ENCODE results near the gene ENTPD8. TPM values are rescaled to one million over a fixed set of nuclear protein-coding genes. Genes with fewer than 3 reads are reported as not detected.

ENTPD8 gene
- total RNA-seq, 2 experiments from 2014 or later = not detected

DNA sequence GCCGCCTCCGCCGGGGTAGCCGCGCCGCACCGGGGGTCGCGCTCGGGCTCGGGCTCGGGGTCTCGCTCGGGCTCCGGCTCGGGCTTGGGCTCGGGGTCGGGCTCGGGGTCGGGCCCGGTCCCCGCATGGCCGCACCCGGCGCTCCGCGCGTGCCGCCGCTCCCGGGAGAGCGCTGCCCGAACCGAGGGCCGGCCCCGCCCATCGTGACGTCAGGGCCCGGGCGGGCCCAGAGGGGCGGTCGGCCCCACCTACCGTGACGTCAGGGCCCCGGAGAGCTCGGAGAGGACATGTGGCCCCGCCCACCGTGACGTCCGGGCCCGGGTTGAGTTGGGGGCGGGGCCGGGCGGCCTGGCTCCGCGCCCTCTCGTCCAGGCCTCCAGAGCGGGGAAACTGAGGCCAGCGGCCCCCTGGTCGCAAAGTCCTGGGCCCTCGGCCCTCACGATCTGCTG, 18.0 kb upstream of the ENTPD8 start, which contains the start of gene NSMF:
TSS of gene NSMF (minus strand) at position 183 of the 449 bp plus-strand sequence. CDS start 232 bp downstream, outside the sequence.
- peaks cover 42% of the 10 kb centered on the region for H3K4me1 ChIP-seq (ENCODE audit: insufficient read depth, low read length, poor library complexity, severe bottlenecking)
- DNase-seq (ENCODE audit: low spot score) = peak; percentile 94

DNA sequence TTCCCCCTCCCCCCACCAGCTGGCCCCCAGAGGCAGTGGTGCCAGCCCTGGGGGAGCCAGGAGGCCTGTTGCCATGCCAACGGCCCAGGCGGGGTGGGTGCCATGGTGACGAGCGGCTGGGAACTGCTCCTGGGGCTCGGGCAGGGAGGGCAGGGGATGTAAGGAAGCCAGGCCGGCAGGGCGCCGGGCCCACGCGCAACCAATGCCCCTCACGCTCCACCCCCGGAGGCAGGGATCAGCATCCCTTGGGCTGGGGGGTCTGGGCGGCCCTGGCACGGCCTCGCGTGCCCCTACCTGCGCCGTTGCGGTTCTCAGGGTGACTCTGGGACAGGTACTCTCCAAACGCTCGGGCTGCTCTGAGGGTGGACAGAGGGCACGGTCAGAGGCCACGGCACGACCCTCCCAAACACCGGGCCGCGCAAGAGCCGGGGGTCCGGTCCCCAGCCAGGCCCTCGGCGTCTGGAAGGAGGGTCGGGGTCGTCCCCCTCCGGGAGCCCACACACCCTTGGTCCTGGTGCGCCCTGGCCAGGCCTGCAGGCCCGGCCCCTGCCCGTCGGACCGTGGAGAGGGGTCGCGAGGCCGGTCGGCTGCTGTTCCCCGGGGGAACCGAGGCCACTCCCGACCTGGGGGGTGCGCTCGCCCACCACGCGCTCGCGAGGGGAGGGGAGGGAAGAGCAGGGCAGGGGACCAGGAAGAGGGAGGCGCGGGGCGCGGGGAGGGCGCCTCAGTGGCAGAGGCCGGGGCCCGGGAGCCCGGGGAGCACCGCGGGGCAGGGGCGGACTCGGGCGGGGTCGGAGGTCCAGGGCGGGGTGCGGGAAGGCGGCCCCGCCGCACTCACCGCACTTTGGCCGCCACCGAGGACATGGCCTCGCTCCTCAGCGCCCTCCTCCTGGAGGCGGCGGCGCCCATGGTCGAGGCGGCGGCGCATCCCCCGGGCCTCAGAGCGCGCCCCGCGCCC, 17.3 kb upstream of the ENTPD8 start:
- intact Hi-C loops (cut with micrococcal nuclease; ENCODE audit: unreplicated experiment) = no loop called here
- BruUV-seq (replicated peaks) = no TSS peak
- H3K4me1 ChIP-seq (ENCODE audit: insufficient read depth, low read length, poor library complexity, severe bottlenecking) = peaks cover 44% of the 10 kb centered on the region
- peak overlapping the region; percentile 77 for H3K4me3 ChIP-seq (ENCODE audit: low read depth, low read length, poor library complexity, severe bottlenecking)
- TF ChIP-seq EZH2phosphoT487 (IDR thresholded peaks at IDR 0.05; ENCODE audit: borderline replicate concordance, low read depth, low read length) = no peak
- TF ChIP-seq, protein P1, sequence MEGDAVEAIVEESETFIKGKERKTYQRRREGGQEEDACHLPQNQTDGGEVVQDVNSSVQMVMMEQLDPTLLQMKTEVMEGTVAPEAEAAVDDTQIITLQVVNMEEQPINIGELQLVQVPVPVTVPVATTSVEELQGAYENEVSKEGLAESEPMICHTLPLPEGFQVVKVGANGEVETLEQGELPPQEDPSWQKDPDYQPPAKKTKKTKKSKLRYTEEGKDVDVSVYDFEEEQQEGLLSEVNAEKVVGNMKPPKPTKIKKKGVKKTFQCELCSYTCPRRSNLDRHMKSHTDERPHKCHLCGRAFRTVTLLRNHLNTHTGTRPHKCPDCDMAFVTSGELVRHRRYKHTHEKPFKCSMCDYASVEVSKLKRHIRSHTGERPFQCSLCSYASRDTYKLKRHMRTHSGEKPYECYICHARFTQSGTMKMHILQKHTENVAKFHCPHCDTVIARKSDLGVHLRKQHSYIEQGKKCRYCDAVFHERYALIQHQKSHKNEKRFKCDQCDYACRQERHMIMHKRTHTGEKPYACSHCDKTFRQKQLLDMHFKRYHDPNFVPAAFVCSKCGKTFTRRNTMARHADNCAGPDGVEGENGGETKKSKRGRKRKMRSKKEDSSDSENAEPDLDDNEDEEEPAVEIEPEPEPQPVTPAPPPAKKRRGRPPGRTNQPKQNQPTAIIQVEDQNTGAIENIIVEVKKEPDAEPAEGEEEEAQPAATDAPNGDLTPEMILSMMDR (conservative IDR thresholded peaks at IDR 0.05; ENCODE audit: low read length) = no peak
- no peaks in the 10 kb centered on the region for H3K36me3 ChIP-seq (ENCODE audit: insufficient read depth, low read length)
- CTCF ChIA-PET (ENCODE audit: unreplicated experiment) = no interaction called here
- H3K9me2 ChIP-seq (ENCODE audit: insufficient read depth, low read length) = no peaks in the 10 kb centered on the region
- no peaks in the 10 kb centered on the region for H3K9me3 ChIP-seq (ENCODE audit: low read length)
- no peak overlapping the region for H3K27ac ChIP-seq (ENCODE audit: low read depth, low read length, poor library complexity, severe bottlenecking)
- peak overlapping the region; percentile 93 for H3K4me2 ChIP-seq (ENCODE audit: low read length)
- H2AFZ ChIP-seq (ENCODE audit: low read length) = no peak overlapping the region
- no peaks in the 10 kb centered on the region for H4K20me1 ChIP-seq (ENCODE audit: insufficient read depth, low read length)
- H3K79me2 ChIP-seq (ENCODE audit: insufficient read depth, low read depth, low read length) = no peaks in the 10 kb centered on the region
- no peak for DNase-seq (ENCODE audit: low spot score)
- POLR2A ChIA-PET = no interaction called here

More for the DNA sequence above, 18.0 kb upstream of the ENTPD8 start, which contains the start of gene NSMF:
- H4K20me1 ChIP-seq (ENCODE audit: insufficient read depth, low read length) = no peaks in the 10 kb centered on the region
- intact Hi-C loops (cut with micrococcal nuclease; ENCODE audit: unreplicated experiment) = no loop called here
- BruUV-seq (replicated peaks) = no TSS peak
- H3K4me2 ChIP-seq (ENCODE audit: low read length) = peak within 1 kb of the TSS; percentile 93
- no peaks in the 10 kb centered on the region for H3K36me3 ChIP-seq (ENCODE audit: insufficient read depth, low read length)
- H3K9me2 ChIP-seq (ENCODE audit: insufficient read depth, low read length) = no peaks in the 10 kb centered on the region
- H3K79me2 ChIP-seq (ENCODE audit: insufficient read depth, low read depth, low read length) = no peaks in the 10 kb centered on the region
- no peaks in the 10 kb centered on the region for H3K9me3 ChIP-seq (ENCODE audit: low read length)
- ChIA-PET CTCF (ENCODE audit: unreplicated experiment) (no interaction called here), POLR2A (no interaction called here)
- H2AFZ ChIP-seq (ENCODE audit: low read length) = peak within 1 kb of the TSS; percentile 62; the same call in 1 of the 2 replicates
- TF ChIP-seq EZH2phosphoT487 (IDR thresholded peaks at IDR 0.05; ENCODE audit: borderline replicate concordance, low read depth, low read length) = no peak
- TF ChIP-seq, protein P1 (conservative IDR thresholded peaks at IDR 0.05; ENCODE audit: low read length) = no peak
- peak within 1 kb of the TSS; percentile 77 for H3K4me3 ChIP-seq (ENCODE audit: low read depth, low read length, poor library complexity, severe bottlenecking)
- peak within 1 kb of the TSS; percentile 32 for H3K27ac ChIP-seq (ENCODE audit: low read depth, low read length, poor library complexity, severe bottlenecking)
